ENCODE data around the gene RBFA. TPM values are rescaled to one million over a fixed set of nuclear protein-coding genes. Genes with fewer than 3 reads are reported as not detected.

The RBFA gene
- polyA plus RNA-seq, 1 of the 3 experiments (the other 2 are of a cell fraction) = 57.6 TPM

- Histone ChIP-seq H3K4me3 (ENCODE audit: low read depth in 2 of 2, low read length in 1 of 2) (no peak overlapping the region), H3K27me3 (ENCODE audit: insufficient read depth) (no peaks in the 10 kb centered on the region), H3K4me1 (ENCODE audit: control insufficient read depth in 1 of 2, insufficient read depth in 2 of 2, low read depth in 1 of 2, low read length in 1 of 2) (no peaks in the 10 kb centered on the region), H3K27ac (ENCODE audit: low read depth in 2 of 2, low read length in 1 of 2) (no peak overlapping the region), H3F3A (replicated peaks; ENCODE audit: insufficient read depth) (peaks cover 5% of the 10 kb centered on the region), H3K36me3 (replicated peaks in 1 of 2; ENCODE audit: control insufficient read depth in 1 of 2, insufficient read depth in 2 of 2, low read length in 1 of 2) (peaks cover 0 to 13% of the 10 kb centered on the region in 2 experiments), H3K9me3 (peaks cover 18% of the 10 kb centered on the region), H3K9ac (no peak overlapping the region), H3K79me2 (ENCODE audit: insufficient read depth) (no peaks in the 10 kb centered on the region), H3K4me2 (no peak overlapping the region), H4K20me1 (ENCODE audit: insufficient read depth) (no peaks in the 10 kb centered on the region), H3K9me2 (no peaks in the 10 kb centered on the region), H2AFZ (ENCODE audit: low read depth) (no peak overlapping the region)
- WGBS (ENCODE audit: low lambda C conversion rate) = 73% methylated on average over 2 of the region's 2 CpGs
- ChIA-PET POLR2A (no interaction called here), CTCF (no interaction called here)
- DNase-seq = no peak
- TF ChIP-seq JUND (IDR thresholded peaks at IDR 0.05) (no peak), USF2 (IDR thresholded peaks at IDR 0.05; ENCODE audit: borderline replicate concordance, low read depth, low read length) (no peak), TEAD4 (IDR thresholded peaks at IDR 0.05; ENCODE audit: borderline replicate concordance, insufficient read depth) (no peak), MXI1 (IDR thresholded peaks at IDR 0.05; ENCODE audit: low read depth, low read length) (no peak), FOXJ3 (CRISPR knock-in tag; IDR thresholded peaks at IDR 0.05) (no peak), CHD2 (IDR thresholded peaks at IDR 0.05; ENCODE audit: low read length, partially characterized antibody) (no peak), TAF1 (IDR thresholded peaks at IDR 0.05; ENCODE audit: borderline replicate concordance, low read depth, low read length) (no peak), RCOR1 (IDR thresholded peaks at IDR 0.05; ENCODE audit: low read length) (no peak), NRF1 (IDR thresholded peaks at IDR 0.05; ENCODE audit: low read depth, low read length) (no peak), TCF12 (IDR thresholded peaks at IDR 0.05) (no peak), YY1 (IDR thresholded peaks at IDR 0.05; ENCODE audit: low read depth) (no peak), ZBTB33 (IDR thresholded peaks at IDR 0.05; ENCODE audit: borderline replicate concordance, low read depth) (no peak), RFX5 (IDR thresholded peaks at IDR 0.05; ENCODE audit: low read length) (no peak), USF1 (IDR thresholded peaks at IDR 0.05; ENCODE audit: borderline replicate concordance, low read depth) (no peak), MEF2A (IDR thresholded peaks at IDR 0.05; ENCODE audit: borderline replicate concordance, low read depth) (no peak)
Observed at GRCh38 chr18:80056095-80056494, 21.9 kb downstream of the RBFA start.

- POLR2A ChIA-PET = no interaction called here
- Histone ChIP-seq H3K36me3 (replicated peaks in 1 of 2; ENCODE audit: control insufficient read depth in 1 of 2, insufficient read depth in 2 of 2, low read length in 1 of 2) (peaks cover 0 to 5% of the 10 kb centered on the region in 2 experiments), H3K9me2 (no peaks in the 10 kb centered on the region), H3K9ac (no peak overlapping the region), H3K27ac (ENCODE audit: low read depth in 2 of 2, low read length in 1 of 2) (no peak overlapping the region), H3K79me2 (ENCODE audit: insufficient read depth) (no peaks in the 10 kb centered on the region), H3K4me1 (ENCODE audit: control insufficient read depth in 1 of 2, insufficient read depth in 2 of 2, low read depth in 1 of 2, low read length in 1 of 2) (no peaks in the 10 kb centered on the region), H3F3A (replicated peaks; ENCODE audit: insufficient read depth) (peaks cover 5% of the 10 kb centered on the region), H3K9me3 (peaks cover 18% of the 10 kb centered on the region), H2AFZ (ENCODE audit: low read depth) (no peak overlapping the region), H3K4me2 (no peak overlapping the region), H4K20me1 (ENCODE audit: insufficient read depth) (no peaks in the 10 kb centered on the region), H3K4me3 (ENCODE audit: low read depth in 2 of 2, low read length in 1 of 2) (no peak overlapping the region), H3K27me3 (ENCODE audit: insufficient read depth) (no peaks in the 10 kb centered on the region)
- no peak for DNase-seq
- no peak for TF ChIP-seq TEAD4 (IDR thresholded peaks at IDR 0.05; ENCODE audit: borderline replicate concordance, insufficient read depth)
- TF ChIP-seq CTCF (IDR thresholded peaks at IDR 0.05) = no peak
- TF ChIP-seq ZBTB33 (IDR thresholded peaks at IDR 0.05; ENCODE audit: borderline replicate concordance, low read depth) = no peak
- TF ChIP-seq IRF3 (IDR thresholded peaks at IDR 0.05; ENCODE audit: low read depth, low read length) = no peak
- TF ChIP-seq FOXJ3 (CRISPR knock-in tag; IDR thresholded peaks at IDR 0.05) = no peak
- TF ChIP-seq SIN3A (IDR thresholded peaks at IDR 0.05; ENCODE audit: borderline replicate concordance, low read depth, low read length) = no peak
- 53% methylated on average over 6 of the region's 6 CpGs for WGBS (ENCODE audit: low lambda C conversion rate)
- CTCF ChIA-PET = no interaction called here
Observed at GRCh38 chr18:80059945-80060344, 25.7 kb downstream of the RBFA start.
